SK-N-SH (cell line): ENCODE results near the gene TMEM87B. TPM values are rescaled to one million over a fixed set of nuclear protein-coding genes. Genes with fewer than 3 reads are reported as not detected.

ENCODE experiments used
- CTCF ChIA-PET: fragments of 300-600, 350-600 bp; formaldehyde crosslinking; extraction: SDS; loops from one replicate; lab custom pipeline; 2021; lab: Yijun Ruan, JAX
- POLR2A ChIA-PET: fragments of 350-600 bp; sonication (Branson Sonifier 250); formaldehyde crosslinking; extraction: SDS; loops from one replicate; lab custom pipeline; 2020; ENCODE audit warnings: antibody characterized with exemption, inconsistent platforms; lab: Yijun Ruan, JAX
- DNase-seq: peaks from one replicate; pipeline ENCODE4 v3.0.0; 2012
- H2AFZ ChIP-seq: fragments of 200-600 bp; sonication (generic); 2 replicates; pipeline ENCODE4 v1.8.1; 2016; ENCODE audit warnings: antibody characterized with exemption, mild to moderate bottlenecking, low read depth
- H3F3A ChIP-seq: fragments of 200-600 bp; sonication (generic); replicated peaks from 2 replicates; pipeline ENCODE3; 2016; ENCODE audit warnings: antibody characterized with exemption, mild to moderate bottlenecking; ENCODE audit not compliant: insufficient read depth
- H3K27ac ChIP-seq, 2 experiments: fragments of 200-500 bp in 1 of 2; fragments of 200-600 bp in 1 of 2; sonication (Bioruptor generic) in 1 of 2; sonication (generic), shearing (Covaris generic) in 1 of 2; 2 replicates each; pipeline versions ENCODE4 v1.5.1 to v1.6.1; 2014 to 2016; ENCODE audit warnings: low read depth in 2 of 2, inconsistent platforms in 1 of 2, low read length in 1 of 2, mild to moderate bottlenecking in 1 of 2, mixed read lengths in 1 of 2
- H3K27me3 ChIP-seq: fragments of 200-600 bp; sonication (generic), shearing (Covaris generic); 2 replicates; pipeline ENCODE4 v1.6.1; 2016; ENCODE audit warnings: mixed run types; ENCODE audit not compliant: insufficient read depth
- H3K36me3 ChIP-seq, 2 experiments: fragments of 200-500 bp in 1 of 2; fragments of 200-600 bp in 1 of 2; sonication (Bioruptor generic) in 1 of 2; sonication (generic) in 1 of 2; replicated peaks in 1 of 2; 2 replicates each; pipeline versions ENCODE3 to v1.5.1; 2014 to 2016; ENCODE audit warnings: low read length in 1 of 2, mild to moderate bottlenecking in 1 of 2; ENCODE audit not compliant: insufficient read depth in 2 of 2, control insufficient read depth in 1 of 2
- H3K4me1 ChIP-seq, 2 experiments: fragments of 200-500 bp in 1 of 2; fragments of 200-600 bp in 1 of 2; sonication (Bioruptor generic) in 1 of 2; sonication (generic), shearing (Covaris generic) in 1 of 2; 2 replicates each; pipeline versions ENCODE4 v1.5.1 to v1.6.1; 2014 to 2016; ENCODE audit warnings: low read depth in 1 of 2, low read length in 1 of 2, mixed run types in 1 of 2; ENCODE audit not compliant: insufficient read depth in 2 of 2, control insufficient read depth in 1 of 2
- H3K4me2 ChIP-seq: fragments of 200-600 bp; sonication (generic), shearing (Covaris generic); 2 replicates; pipeline ENCODE4 v1.6.1; 2017; ENCODE audit warnings: mixed run types
- H3K4me3 ChIP-seq, 2 experiments: fragments of 200-500 bp in 1 of 2; fragments of 200-600 bp in 1 of 2; sonication (Bioruptor generic) in 1 of 2; sonication (generic), shearing (Covaris generic) in 1 of 2; 2 replicates each; pipeline versions ENCODE4 v1.5.1 to v1.8.1; 2014 to 2016; ENCODE audit warnings: low read depth in 2 of 2, inconsistent platforms in 1 of 2, low read length in 1 of 2, mild to moderate bottlenecking in 1 of 2, mixed read lengths in 1 of 2, moderate library complexity in 1 of 2
- H3K79me2 ChIP-seq: fragments of 200-600 bp; sonication (generic); 2 replicates; pipeline ENCODE4 v1.8.1; 2017; ENCODE audit warnings: mild to moderate bottlenecking; ENCODE audit not compliant: insufficient read depth
- H3K9ac ChIP-seq: fragments of 200-600 bp; sonication (generic); 2 replicates; pipeline ENCODE4 v1.6.1; 2017; ENCODE audit warnings: mixed run types
- H3K9me2 ChIP-seq: fragments of 200-600 bp; sonication (generic); 2 replicates; pipeline ENCODE4 v1.6.1; 2017; ENCODE audit warnings: mixed run types
- H3K9me3 ChIP-seq: fragments of 200-600 bp; sonication (generic); 2 replicates; pipeline ENCODE4 v1.6.1; 2017; ENCODE audit warnings: mixed run types, mild to moderate bottlenecking, moderate library complexity
- H4K20me1 ChIP-seq: fragments of 200-600 bp; sonication (generic); 2 replicates; pipeline ENCODE4 v1.6.1; 2017; ENCODE audit warnings: mild to moderate bottlenecking, mixed run types; ENCODE audit not compliant: insufficient read depth
- EZH2phosphoT487 ChIP-seq: fragments of 200-600 bp; sonication (generic); IDR thresholded peaks from 2 replicates; pipeline ENCODE4 v1.6.1; 2017; ENCODE audit warnings: low read depth, mixed run types, mild to moderate bottlenecking, antibody characterized with exemption, moderate library complexity, borderline replicate concordance
- JUND ChIP-seq: IDR thresholded peaks from 2 replicates; pipeline ENCODE4 v1.4.0; 2012
- MAX ChIP-seq: IDR thresholded peaks from 2 replicates; pipeline ENCODE4 v1.4.0; 2012; ENCODE audit warnings: low read depth
- MEF2A ChIP-seq: IDR thresholded peaks from 2 replicates; pipeline ENCODE4 v1.4.0; 2012; ENCODE audit warnings: low read depth, borderline replicate concordance
- NFIC ChIP-seq: IDR thresholded peaks from 2 replicates; pipeline ENCODE4 v1.4.0; 2012; ENCODE audit warnings: borderline replicate concordance
- NRF1 ChIP-seq: IDR thresholded peaks from 2 replicates; pipeline ENCODE4 v1.6.1; 2012; ENCODE audit warnings: low read depth, mild to moderate bottlenecking, low read length
- RCOR1 ChIP-seq: fragments of 150-350 bp; IDR thresholded peaks from 2 replicates; pipeline ENCODE4 v1.6.1; 2017; ENCODE audit warnings: antibody characterized with exemption, low read length
- RFX5 ChIP-seq: IDR thresholded peaks from 2 replicates; pipeline ENCODE4 v1.6.1; 2012; ENCODE audit warnings: mild to moderate bottlenecking, improper control_type of control experiment, low read length
- RXRA ChIP-seq: IDR thresholded peaks from 2 replicates; pipeline ENCODE4 v1.4.0; 2012; ENCODE audit warnings: low read depth, mild to moderate bottlenecking, borderline replicate concordance
- SIN3A ChIP-seq: IDR thresholded peaks from 2 replicates; pipeline ENCODE4 v1.6.1; 2012; ENCODE audit warnings: low read depth, mild to moderate bottlenecking, low read length, moderate library complexity, borderline replicate concordance
- SMC3 ChIP-seq: IDR thresholded peaks from 2 replicates; pipeline ENCODE4 v1.6.1; 2012; ENCODE audit warnings: low read depth, low read length, improper control_type of control experiment
- TEAD4 ChIP-seq: IDR thresholded peaks from 2 replicates; pipeline ENCODE4 v1.4.0; 2012; ENCODE audit warnings: mild to moderate bottlenecking, borderline replicate concordance; ENCODE audit not compliant: insufficient read depth
- USF2 ChIP-seq: fragments of 150-350 bp; IDR thresholded peaks from 2 replicates; pipeline ENCODE4 v1.6.1; 2017; ENCODE audit warnings: antibody characterized with exemption, low read length, low read depth, borderline replicate concordance
- WGBS: methylation state at CpG from one replicate; pipeline ENCODE4 v1.1.6; 2017; ENCODE audit warnings: low lambda C conversion rate; 5-methylcytosine and 5-hydroxymethylcytosine counted together
- polyA plus RNA-seq, 3 experiments: library from polyadenylated mRNA; depleted of rRNA; stranded (reverse); fragments of >200 nt; gene quantifications; 2 replicates each; pipeline ENCODE4 v1.2.3, GENCODE V29; 2012
- TF ChIP-seq, protein P1 (sequence below): IDR thresholded peaks from 2 replicates; pipeline ENCODE4 v1.6.1; 2012; ENCODE audit warnings: mild to moderate bottlenecking, low read depth, low read length, moderate library complexity

The TMEM87B gene
- polyA plus RNA-seq, 1 of the 3 experiments (the other 2 are of a cell fraction): 7.9 TPM

DNA sequence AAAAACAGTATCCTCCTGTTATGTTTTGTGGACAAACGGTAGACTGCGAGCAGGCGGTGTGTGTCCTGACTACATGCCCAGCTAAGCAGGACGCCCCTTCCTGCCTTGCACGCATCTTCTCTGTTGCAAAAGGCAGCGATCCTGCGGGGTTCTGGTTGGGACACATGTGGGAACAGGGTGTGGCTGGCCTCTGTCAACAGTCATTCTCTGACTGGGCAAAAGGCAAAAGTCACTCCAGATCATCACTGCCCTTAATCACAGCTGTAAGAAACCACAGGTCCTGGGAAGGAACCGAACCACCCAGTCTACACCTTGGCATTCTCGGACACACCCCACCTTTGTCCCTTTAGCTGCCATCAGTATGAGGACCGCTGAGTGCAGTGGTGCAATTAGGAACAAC lies 44.3 kb upstream of the TMEM87B start (continued):
- TF ChIP-seq MAX: no peak
- TF ChIP-seq USF2: no peak
- TF ChIP-seq RXRA: no peak
- no peak for TF ChIP-seq SIN3A

DNA sequence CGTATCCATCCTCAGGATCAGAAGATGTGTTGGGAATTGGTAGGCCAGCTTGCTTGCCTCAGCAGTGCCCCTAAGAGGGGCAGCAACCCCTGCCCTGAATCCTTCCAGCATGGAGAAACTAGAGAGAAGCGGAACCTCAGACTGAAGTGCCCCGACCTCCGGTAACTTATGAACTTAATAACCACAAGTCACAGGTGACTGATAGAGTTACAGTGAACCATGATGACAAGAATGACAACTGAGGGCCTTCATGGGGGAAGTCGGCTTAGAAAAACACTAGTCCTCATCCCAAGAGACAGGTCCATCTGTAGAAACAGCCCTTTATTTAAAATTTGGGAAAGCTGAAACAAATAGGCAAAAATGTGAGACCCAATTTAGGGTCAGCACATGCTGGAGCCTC lies 42.5 kb upstream of the TMEM87B start:
- no peaks in the 10 kb centered on the region for H3K9me2 ChIP-seq
- WGBS: 90% methylated on average over 5 of the region's 5 CpGs

More for the DNA sequence above, 42.5 kb upstream of the TMEM87B start:
- Histone ChIP-seq H3K36me3 (no peaks in the 10 kb centered on the region), H3K27me3 (no peaks in the 10 kb centered on the region), H3K4me2 (no peak overlapping the region), H2AFZ (no peak overlapping the region), H4K20me1 (no peaks in the 10 kb centered on the region), H3F3A (no peaks in the 10 kb centered on the region), H3K79me2 (no peaks in the 10 kb centered on the region), H3K9me3 (no peaks in the 10 kb centered on the region), H3K4me3 (no peak overlapping the region), H3K9ac (no peak overlapping the region), H3K4me1 (no peaks in the 10 kb centered on the region), H3K27ac (no peak overlapping the region)
- TF ChIP-seq NFIC (no peak), JUND (no peak), NRF1 (no peak), RXRA (no peak), EZH2phosphoT487 (no peak), RFX5 (no peak), SMC3 (no peak), MEF2A (no peak), SIN3A (no peak), TEAD4 (no peak), RCOR1 (no peak)
- TF ChIP-seq, protein P1, sequence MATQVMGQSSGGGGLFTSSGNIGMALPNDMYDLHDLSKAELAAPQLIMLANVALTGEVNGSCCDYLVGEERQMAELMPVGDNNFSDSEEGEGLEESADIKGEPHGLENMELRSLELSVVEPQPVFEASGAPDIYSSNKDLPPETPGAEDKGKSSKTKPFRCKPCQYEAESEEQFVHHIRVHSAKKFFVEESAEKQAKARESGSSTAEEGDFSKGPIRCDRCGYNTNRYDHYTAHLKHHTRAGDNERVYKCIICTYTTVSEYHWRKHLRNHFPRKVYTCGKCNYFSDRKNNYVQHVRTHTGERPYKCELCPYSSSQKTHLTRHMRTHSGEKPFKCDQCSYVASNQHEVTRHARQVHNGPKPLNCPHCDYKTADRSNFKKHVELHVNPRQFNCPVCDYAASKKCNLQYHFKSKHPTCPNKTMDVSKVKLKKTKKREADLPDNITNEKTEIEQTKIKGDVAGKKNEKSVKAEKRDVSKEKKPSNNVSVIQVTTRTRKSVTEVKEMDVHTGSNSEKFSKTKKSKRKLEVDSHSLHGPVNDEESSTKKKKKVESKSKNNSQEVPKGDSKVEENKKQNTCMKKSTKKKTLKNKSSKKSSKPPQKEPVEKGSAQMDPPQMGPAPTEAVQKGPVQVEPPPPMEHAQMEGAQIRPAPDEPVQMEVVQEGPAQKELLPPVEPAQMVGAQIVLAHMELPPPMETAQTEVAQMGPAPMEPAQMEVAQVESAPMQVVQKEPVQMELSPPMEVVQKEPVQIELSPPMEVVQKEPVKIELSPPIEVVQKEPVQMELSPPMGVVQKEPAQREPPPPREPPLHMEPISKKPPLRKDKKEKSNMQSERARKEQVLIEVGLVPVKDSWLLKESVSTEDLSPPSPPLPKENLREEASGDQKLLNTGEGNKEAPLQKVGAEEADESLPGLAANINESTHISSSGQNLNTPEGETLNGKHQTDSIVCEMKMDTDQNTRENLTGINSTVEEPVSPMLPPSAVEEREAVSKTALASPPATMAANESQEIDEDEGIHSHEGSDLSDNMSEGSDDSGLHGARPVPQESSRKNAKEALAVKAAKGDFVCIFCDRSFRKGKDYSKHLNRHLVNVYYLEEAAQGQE: no peak
- DNase-seq: no peak
- ChIA-PET CTCF (no interaction called here), POLR2A (no interaction called here)
